Activated effector memory CD4-positive, alpha-beta T cell treated with Interleukin-2 at 50 U/mL for 16 hours (primary cell): ENCODE data around the gene ZBTB38.

ENCODE experiments used
- DNase-seq: peaks from one replicate; pipeline ENCODE4 v3.0.0-alpha.2; 2020

Gene ZBTB38

DNA sequence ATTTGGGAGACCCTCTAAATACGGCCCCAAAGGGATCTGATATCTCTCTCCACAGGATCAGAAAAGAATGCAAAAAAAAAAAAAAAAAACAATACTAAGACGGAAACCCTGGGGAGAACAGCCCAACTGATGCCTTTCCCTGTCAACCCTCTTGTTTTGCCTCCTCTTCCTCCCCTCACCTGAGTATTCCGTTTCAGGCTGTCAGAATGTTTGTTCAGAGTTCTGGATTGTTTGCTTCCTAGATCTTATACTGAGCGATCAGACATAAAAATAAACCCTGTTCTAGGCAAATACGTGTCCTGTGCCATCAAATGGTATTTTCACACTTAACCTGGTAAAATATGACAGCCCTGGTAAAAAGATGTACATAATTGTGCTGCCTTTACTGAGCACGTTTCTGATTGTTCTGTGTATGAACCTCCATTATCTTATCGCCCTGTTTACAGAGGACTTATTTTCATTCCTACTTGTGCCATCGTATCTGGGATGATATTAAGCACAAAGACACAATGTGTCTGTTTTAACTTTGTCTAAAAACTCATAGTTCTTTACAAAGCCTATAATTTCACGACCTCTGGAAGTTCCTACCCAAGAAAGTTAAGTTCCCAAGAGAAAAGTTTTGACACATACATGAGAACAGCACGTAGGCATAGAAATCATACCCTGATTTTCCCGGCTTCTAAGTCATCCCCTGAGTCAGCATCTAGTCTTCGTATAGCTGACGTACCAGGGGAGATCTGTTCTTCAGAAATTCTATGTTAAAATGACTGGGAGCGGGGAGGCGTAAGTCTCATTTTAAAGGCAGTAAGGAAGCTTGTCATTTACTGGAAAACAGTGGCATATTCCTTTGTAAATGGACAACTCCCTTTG lies 856 bp downstream of the ZBTB38 start:
- DNase-seq, result no peak

DNA sequence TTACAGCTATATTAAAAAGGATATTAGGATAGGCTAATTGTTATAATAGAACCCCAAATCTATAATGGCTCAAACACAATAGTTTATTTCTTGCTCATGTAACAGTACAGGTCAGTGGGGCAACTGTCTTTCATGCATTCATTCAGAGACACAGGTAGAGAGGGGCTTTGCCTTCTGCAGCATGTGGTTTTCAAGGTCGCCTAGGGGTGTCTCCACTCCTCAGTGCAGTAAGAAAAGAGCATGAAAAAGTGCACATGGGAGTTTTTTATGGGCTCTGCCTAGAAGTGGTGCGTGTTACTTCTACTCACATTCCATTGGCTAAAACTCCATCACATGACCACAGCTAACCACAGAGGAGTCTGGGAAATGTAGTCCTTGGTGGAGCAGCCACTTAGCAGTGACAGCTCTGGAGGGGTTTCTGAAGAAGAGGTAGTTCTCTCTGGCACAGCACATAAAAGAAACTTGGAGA lies 1.8 kb downstream of the ZBTB38 start:
- DNase-seq, result peak; percentile 33

DNA sequence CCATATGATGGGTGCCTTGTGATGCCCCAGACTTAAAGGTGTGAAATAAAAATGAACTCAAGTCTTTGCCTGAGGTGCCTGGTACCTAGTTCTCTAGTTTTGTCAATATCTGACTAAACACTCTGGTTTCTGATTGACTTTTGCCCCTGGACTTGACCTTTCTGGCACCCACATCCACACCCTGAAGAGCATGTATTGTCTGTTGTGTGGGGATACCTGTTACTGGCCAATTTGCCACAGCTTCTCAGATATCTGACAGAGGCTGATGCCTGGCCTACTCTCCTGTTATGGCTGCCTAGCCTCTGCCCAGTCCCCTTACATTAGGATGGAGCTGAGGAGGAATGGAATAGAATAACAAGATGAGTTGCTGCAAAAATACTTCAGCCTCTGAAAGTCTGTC lies 3.6 kb downstream of the ZBTB38 start:
- no peak for DNase-seq

DNA sequence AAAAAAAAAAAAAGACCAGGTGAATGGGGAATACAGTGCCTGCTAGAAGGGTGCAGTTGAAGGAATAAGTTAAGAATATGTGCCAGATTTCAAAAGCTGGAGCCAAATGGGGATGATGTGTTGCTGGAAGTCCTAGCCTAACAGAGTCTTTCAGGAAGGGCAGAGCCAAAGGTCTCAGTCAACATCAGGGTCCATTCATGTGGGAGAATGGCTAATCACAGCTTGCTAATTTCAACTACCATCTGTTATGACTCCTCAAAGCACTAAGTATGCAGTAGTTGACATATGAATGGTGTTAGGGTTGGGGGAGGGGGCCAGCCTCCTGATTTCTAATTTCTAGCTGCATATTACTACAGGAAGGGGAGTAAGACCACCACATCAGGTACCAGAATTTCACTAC lies 4.4 kb downstream of the ZBTB38 start:
- DNase-seq, result no peak

DNA sequence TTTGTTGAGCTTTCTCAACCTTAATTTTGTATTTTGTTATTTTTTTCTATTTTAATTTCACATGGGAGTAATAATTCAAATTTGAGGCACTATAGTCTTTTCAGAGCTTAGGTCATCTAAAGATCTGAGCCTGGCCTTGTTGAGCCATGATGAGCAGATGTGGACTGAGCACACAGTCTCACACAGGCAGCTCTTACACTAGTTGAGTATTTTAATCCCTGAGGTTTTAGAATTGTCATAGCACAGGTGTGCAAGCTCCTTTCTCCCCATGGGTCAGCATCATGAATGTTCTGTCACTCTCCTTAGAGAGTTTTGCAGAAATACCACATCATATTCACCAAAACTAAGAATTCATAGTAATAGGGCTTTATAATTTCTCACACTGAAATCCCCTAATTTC lies 4.9 kb downstream of the ZBTB38 start:
- no peak for DNase-seq

DNA sequence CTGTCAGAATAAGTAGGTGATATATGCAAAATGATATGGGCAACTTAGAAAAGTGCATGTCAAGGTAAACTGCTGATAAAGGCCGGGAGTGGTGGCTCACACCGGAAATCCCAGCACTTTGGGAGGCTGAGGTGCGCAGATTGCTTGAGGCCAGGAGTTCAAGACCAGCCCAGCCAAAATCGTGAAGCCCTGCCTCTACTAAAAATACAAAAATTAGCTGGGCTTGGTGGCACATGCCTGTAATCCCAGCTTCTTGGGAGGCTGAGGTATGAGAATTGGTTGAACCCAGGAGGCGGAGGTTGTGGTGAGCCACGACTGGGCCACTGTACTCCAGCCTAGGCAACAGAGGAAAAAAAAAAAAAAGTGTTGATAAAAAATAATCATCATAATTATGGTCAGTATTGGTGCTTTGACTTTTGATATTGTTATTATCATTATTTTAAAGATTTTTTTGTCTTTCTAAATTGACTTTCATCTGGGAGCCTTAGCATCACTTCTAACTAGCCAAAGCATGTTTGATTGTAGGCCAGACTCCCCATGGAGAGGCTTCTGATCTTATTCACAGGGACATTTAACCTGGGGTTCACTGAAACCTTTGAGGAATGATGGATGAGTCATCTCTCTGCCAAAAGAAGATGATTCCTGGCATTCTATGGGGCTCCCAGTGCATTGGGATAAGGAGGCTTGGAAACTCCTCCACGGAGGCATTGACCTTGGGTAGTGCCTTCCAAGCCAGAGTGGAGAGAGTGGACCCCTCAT lies 5.6 kb downstream of the ZBTB38 start:
- DNase-seq, result no peak

DNA sequence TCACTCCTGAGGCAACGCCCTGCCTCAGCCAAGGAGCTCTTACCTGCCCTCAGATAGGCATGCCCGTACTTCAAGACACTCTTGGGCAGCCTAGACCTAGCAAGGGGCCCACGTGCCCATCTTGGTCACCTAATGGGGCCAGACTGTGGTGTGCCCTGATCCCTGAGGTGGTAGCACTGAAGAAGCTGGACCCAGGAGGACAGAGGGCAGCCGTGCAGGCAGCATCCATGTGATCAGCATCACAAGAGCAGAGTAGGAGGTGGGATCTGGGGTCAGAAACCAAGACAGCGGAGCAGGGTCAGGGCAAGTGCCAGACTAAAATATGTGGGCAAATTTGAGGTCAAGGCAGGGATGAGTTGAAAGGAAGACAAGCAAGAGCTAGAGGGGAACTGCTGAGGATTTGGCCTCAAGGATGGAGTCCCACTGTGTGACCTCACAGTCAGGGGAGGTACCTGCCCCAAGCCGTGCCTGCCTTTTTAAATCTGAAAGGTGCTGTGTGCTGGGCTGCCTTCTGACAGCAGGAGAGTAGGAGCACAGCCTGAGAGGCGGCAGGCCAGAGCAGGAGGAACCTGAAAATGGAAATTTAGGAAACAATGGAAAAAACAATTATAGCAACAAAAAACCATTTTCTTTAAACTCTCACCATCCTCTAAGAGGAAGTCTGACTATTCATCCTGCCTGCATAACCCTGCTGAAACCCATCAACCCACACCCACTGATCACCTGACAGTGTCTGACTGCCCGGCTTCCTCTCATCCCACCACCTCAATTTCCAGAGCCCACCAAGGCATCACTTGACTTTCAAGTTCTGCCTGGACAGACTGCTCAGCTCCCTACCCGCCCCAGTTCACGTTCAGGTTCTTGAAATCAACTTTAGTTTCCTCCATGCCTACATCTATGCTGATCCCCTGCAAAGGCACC lies 7.3 kb downstream of the ZBTB38 start:
- DNase-seq, result no peak

DNA sequence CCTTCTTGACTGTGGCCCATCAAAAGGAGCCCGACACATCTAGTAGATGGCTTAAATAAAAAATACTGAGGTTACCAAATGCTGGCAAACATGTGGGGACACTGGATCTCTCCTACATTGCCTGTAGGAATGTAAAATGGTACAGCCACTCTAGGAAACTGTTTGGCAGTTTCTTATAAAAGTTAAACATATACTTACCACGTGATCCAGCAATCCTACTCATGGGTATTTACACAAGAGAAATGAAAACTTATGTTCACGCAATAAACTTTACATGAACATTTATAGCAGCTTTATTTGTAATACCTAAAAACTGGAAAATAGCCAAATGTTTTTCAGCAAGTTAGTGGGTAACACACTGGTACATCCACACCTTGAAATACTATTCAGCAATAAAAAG lies 9.1 kb downstream of the ZBTB38 start:
- no peak for DNase-seq

DNA sequence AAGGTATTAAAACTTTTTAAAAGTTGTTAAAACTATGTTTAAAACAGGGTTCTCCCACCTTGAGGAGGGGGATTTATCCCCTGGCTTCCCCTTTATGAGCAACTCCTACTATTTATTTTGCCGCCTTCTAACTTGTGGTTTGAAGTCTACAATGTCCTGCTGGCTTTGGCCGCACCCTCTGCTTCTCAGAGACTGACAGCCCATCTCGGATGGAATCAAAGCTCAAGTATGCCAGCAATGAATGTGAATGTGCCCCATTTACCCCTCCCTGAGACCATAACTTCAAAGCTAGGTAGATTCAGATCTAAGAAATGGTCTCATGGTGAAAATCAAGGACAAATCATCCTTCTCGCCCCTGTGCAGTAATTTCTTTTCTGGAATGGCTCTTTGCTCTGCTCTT lies 10.3 kb downstream of the ZBTB38 start:
- DNase-seq, result no peak

DNA sequence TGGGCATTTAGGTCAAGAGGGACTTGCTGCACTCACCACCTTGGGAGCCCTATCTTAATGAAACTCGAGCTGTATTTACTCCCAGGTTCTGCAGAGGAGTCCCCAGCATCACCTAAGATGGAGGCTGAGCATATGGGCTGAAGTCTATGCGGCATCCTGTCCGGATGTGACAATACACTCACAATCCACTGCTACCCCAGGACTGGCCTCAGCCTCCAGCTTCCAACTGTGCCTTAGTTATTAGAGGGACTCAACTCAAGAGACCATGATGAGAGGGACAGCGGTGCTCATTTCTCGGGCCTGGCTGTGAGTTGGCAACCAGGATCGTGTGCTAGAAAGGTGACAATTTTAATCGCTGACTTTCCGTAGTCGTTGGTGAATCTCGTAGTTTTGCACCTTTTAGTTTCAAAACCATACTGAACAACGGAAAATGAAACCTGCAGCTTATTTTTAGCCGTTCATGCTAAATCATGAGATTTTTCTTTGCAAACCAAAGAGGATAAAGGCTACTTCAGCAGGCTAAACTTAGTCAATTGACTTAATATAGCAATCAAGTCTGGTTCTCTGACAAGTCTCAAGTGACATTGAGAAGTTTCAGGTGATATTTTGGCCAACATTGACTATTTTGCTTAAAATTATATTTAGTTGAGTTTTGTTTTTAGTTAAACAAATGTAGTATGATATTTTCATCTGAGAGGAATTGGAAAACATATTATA lies 11.1 kb downstream of the ZBTB38 start:
- peak; percentile 28 for DNase-seq

DNA sequence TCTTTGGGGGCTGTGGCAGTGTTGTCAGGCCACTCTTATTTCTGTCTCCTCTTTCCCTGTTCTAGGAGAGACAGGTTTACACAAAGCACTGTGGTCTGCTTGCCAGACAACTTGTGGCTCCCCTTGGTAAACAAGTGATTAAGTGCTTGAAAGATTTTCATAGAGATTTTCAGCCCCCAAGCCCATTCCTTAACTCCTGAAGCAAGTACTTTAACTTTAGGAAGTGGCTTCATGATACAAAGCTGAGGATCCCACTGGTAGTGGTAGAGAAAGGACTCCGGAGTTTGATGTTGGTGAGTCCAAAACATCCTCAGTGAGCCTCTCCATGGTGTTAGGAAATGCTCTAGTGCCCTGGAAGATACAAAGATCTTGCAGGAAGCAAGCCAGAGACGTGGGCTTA lies 12.0 kb downstream of the ZBTB38 start:
- DNase-seq, result no peak

DNA sequence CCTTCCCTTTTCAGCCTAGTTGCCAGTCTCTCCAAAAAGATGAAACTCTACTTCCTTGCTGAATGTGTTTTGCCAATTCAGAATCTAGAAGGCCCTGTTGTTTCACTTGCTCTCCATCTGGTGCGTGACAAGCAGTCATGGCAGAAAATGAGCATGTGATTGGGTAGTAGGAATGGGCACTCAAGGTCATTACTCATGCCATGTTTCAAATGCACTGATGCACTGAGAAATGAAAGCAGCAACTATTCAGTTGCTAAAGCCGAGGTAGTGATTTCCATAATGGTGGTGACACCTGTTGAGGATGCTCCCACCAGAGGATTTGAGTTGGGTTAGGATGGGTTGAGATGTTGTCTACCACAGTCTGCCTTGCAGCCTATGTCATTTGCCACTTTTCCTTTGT lies 12.7 kb downstream of the ZBTB38 start:
- DNase-seq, result no peak

DNA sequence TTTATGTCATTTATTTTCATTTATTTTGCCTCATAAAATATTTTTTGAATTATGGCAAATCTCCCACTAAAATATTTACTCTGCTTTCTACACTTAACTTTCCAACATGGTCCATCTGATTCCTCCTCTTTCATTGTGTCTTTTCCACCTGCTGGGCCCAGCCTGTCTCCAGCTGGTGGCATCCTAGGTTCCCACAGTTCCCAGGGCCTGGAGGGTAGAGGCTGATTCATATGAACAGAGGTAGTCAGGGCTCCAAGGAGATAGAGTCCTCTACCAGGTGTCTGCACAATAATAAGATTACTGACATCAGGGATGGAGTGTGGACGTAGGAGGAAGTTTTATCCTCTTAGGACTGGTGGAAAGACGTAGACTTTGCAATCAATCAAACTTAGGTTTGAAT lies 14.3 kb downstream of the ZBTB38 start:
- no peak for DNase-seq

DNA sequence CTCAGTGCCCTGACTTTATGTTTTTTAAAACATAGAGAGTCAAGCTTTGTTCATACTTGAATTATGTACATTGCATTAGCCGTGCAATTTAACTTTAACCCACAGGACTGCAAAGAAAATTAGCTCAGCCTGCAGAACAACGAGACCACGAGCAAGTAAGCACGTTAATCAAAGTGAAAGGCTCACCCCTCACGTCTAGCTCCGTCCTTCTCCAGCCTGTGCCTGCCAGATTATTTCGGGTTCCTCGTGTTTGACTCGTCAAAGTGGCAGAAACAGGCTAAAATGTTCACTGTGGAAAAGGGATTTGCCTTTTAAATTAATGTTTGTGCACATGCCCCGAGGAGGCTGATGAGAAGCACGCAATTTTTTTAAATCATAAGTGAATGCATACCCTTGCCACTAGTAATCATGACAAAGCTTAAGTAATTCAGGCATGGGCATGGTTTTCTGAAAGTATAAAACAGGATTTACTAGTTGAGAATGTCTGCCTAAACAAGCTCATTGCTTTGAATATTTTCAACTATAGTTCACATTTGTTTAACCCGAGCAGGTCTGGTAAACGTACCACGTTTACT lies 15.3 kb downstream of the ZBTB38 start:
- DNase-seq, result no peak

DNA sequence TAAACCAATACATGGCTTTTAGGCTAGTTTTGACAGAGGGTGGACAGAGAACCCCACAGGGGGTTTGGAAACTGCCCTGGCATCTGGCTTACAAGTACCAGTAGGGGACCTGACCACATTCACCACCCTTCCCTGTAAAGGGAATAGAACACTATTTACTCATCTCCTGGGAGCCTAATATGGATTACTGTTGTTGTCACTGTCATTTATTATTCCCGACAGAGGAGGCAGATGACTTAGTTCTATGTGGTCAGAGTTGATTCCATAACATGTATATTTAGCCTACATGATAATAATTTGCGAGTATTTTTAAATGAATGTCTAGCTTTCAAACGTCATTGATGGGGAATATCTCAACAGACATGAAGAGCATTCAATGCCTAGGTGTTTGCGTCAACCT lies 15.9 kb downstream of the ZBTB38 start:
- DNase-seq, result no peak

DNA sequence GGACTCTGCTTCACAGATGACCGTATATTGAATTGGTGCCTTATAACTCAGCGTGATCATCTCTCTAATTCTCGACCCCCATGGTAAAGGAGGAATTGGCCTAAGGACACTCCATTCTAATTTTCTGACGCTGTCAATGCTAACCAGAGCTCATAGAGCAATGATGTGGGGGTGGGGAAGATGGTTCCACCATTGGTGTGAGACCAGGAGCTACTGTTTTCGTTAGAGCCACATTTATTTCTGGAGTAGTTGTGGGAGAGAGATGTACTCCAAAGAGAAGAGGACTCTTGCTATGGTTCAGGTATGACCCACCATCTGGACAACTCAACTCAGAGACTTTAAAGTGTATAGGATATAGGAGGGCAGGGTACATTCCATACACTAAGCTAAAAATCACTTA lies 16.3 kb downstream of the ZBTB38 start:
- no peak for DNase-seq

DNA sequence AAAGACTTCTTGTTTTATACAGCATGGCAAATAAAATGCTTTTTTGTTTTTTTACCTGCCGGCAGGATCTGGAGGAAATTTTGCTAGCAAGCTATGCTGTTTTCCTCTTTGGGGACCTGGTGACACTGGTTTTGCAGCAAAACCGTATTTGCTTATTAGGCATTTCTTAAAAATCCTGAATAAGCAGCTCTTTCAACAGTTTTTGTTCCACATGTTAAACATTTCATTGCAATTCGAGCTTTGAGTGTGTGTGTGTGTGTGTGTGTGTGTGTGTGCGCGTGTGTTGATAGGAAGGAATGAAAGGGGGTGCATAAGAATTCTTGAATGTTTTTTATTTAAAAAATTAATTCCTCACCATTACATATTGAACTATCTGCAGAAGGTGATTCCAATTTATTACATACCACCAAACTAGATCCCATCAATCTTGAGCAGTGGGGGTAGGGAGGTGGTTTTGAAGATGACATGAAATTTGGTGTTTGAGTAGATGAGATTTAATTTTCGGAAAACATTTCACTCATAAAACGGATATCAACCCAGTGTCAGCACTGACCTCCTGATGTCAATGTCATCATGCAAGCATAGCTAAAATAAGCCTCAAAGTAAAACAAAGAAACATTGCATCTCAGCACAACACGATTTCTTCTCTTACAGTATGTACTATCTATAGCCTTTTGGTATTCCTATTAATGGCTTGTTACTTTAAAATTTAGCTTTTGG lies 17.3 kb downstream of the ZBTB38 start:
- DNase-seq, result no peak

DNA sequence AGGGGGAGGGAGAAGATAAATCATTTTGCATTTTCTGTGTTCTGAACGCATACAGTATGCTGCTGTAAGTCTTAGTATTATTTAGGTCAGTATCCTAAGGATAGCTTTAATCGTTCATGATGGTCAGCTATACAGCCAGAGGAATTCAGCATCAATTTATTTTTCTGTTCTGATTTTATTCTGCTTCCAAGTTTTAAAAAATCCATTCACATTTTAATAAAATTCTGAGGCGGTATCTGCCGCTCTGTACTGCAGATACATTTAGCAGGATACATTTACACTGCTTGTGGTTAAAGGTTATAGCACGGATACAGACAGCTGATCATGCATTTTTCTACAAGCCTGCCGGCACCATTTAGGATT lies 17.8 kb downstream of the ZBTB38 start:
- no peak for DNase-seq

DNA sequence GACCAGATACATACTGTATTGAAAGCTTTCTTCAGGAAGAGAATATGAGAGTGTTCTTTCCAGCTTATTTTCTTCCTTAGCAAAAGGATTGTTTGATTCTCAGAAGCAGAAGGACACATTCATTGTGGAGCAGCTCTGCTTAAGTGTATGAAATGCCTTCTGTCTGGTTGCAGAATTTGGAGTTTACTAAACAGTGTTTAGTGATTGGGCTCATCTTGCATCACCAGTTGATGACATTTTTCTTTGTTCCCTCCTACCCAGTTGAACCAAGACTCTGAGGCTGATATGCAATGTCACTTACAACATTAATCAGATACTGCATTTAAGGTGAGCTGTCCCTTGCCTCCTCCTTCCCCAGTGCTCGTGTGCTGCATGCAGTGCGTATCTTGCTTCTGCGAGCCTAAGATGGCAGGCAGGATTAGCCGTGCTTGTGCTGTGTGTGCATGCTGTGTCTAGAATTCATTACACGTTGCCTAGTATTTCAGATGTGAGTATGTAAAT lies 18.4 kb downstream of the ZBTB38 start:
- no peak for DNase-seq

DNA sequence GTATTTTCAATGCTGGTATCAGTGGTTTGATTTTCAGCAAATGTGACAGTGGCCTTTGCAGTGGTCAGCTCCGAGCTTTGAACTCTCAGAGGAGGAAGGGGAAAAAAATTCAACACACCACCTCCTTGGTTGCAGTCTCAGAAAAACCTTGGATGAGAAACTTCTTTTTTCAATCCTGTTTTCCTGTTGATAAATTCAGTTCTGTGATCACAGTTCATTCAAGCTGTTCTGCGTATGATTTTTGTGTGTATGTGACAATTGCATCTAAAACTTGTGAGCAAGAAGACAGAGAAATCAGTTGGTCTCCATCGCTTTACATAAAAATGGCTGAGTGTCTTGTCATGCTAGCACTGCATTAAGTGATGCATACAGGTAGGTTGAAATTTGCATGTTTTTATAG lies 19.2 kb downstream of the ZBTB38 start:
- DNase-seq, result no peak

DNA sequence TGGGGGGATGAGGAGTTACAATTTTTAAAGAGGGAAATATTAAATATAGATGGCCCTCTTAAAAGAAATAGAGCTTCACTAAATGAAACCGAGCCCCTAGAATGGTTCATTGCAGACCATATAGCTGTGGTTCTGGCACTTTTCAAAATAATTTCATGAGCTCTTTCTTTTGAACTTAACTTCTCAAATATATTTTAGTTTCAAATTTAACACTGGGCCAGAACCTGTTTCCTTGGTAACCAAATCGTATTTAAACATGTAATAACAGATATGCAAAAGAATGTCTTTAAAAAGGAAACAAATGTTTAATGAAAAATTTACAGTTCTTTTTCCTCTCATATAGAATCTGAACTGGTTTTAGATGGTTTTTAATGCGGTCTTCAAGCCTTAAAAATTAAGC lies 20.1 kb downstream of the ZBTB38 start:
- no peak for DNase-seq
